K562 (cell line): ENCODE data around the gene CHST14. TPM values are rescaled to one million over a fixed set of nuclear protein-coding genes. Genes with fewer than 3 reads are reported as not detected.

Experiments
- CREM ChIP-seq: IDR thresholded peaks from 2 replicates; pipeline ENCODE4 v1.6.1; 2014; ENCODE audit warnings: antibody characterized with exemption, low read depth
- EGR1 ChIP-seq: fragments of 450-650 bp; conservative IDR thresholded peaks from 2 replicates; pipeline ENCODE4 v1.6.1; 2017; ENCODE audit warnings: mild to moderate bottlenecking
- HOMEZ ChIP-seq: fragments of 250-450 bp; sonication (Bioruptor Pico); IDR thresholded peaks from 2 replicates; pipeline ENCODE4 v1.4.0; 2020; ENCODE audit warnings: mild to moderate bottlenecking, moderate library complexity
- RBFOX2 ChIP-seq: fragments of 200-400 bp; formaldehyde crosslinking; IDR thresholded peaks from 2 replicates; pipeline ENCODE4 v1.6.1; 2017; ENCODE audit warnings: low read depth, mild to moderate bottlenecking, low read length, moderate library complexity
- ZBTB49 ChIP-seq: sonication (generic); formaldehyde crosslinking; IDR thresholded peaks from 2 replicates; pipeline ENCODE4 v1.8.0; 2022; ENCODE audit warnings: missing genetic modification reagents, mild to moderate bottlenecking, borderline replicate concordance
- ZNF77 ChIP-seq: fragments of 250-450 bp; sonication (Bioruptor Pico); IDR thresholded peaks from 2 replicates; pipeline ENCODE4 v1.5.0; 2020
- polyA plus RNA-seq, 8 experiments: library from polyadenylated mRNA; depleted of rRNA in 4 of 8; stranded (reverse) in 5 of 8; unstranded in 3 of 8; fragments of >200 nt; fragmentation: Nextera tagmentation in 2 of 8; fragmentation: Illumina TruSeq in 1 of 8; extraction: Ambion mirVana in 2 of 8; extraction: Trizol in 1 of 8; gene quantifications; 2 replicates each; pipeline versions ENCODE4 v1.2.1 to v1.2.3, GENCODE V29; 2011 to 2014; ENCODE audit warnings: inconsistent platforms in 1 of 8, missing spikeins in 1 of 8
- total RNA-seq, 7 experiments: library from RNA; depleted of rRNA in 6 of 7; stranded (reverse); fragments of >200 nt in 6 of 7; fragmentation: Illumina TruSeq in 2 of 7; extraction: Trizol in 2 of 7; gene quantifications; 2 replicates each; pipeline versions ENCODE4 v1.2.1 to v1.2.3, GENCODE V29; 2011 to 2021; ENCODE audit warnings: low replicate concordance in 1 of 7
- TF ChIP-seq, protein P1 (sequence below): fragments of 450-650 bp; IDR thresholded peaks from 2 replicates; pipeline ENCODE4 v1.6.1; 2016; ENCODE audit warnings: mild to moderate bottlenecking, moderate library complexity
- TF ChIP-seq, protein P2 (sequence below): fragments of 250-450 bp; sonication (Bioruptor Pico); IDR thresholded peaks from 2 replicates; pipeline ENCODE4 v1.4.0; 2020; ENCODE audit warnings: borderline replicate concordance

Gene CHST14
- total and polyA plus RNA-seq, 9 of the 15 experiments (the other 6 are each of a cell fraction or from before 2014, with no cell fraction given): 1.6 to 12.1 (median 4.5) TPM

GRCh38 chr15:40470423-40471104, at the start of gene CHST14 (continued):
- TF ChIP-seq, protein P1, sequence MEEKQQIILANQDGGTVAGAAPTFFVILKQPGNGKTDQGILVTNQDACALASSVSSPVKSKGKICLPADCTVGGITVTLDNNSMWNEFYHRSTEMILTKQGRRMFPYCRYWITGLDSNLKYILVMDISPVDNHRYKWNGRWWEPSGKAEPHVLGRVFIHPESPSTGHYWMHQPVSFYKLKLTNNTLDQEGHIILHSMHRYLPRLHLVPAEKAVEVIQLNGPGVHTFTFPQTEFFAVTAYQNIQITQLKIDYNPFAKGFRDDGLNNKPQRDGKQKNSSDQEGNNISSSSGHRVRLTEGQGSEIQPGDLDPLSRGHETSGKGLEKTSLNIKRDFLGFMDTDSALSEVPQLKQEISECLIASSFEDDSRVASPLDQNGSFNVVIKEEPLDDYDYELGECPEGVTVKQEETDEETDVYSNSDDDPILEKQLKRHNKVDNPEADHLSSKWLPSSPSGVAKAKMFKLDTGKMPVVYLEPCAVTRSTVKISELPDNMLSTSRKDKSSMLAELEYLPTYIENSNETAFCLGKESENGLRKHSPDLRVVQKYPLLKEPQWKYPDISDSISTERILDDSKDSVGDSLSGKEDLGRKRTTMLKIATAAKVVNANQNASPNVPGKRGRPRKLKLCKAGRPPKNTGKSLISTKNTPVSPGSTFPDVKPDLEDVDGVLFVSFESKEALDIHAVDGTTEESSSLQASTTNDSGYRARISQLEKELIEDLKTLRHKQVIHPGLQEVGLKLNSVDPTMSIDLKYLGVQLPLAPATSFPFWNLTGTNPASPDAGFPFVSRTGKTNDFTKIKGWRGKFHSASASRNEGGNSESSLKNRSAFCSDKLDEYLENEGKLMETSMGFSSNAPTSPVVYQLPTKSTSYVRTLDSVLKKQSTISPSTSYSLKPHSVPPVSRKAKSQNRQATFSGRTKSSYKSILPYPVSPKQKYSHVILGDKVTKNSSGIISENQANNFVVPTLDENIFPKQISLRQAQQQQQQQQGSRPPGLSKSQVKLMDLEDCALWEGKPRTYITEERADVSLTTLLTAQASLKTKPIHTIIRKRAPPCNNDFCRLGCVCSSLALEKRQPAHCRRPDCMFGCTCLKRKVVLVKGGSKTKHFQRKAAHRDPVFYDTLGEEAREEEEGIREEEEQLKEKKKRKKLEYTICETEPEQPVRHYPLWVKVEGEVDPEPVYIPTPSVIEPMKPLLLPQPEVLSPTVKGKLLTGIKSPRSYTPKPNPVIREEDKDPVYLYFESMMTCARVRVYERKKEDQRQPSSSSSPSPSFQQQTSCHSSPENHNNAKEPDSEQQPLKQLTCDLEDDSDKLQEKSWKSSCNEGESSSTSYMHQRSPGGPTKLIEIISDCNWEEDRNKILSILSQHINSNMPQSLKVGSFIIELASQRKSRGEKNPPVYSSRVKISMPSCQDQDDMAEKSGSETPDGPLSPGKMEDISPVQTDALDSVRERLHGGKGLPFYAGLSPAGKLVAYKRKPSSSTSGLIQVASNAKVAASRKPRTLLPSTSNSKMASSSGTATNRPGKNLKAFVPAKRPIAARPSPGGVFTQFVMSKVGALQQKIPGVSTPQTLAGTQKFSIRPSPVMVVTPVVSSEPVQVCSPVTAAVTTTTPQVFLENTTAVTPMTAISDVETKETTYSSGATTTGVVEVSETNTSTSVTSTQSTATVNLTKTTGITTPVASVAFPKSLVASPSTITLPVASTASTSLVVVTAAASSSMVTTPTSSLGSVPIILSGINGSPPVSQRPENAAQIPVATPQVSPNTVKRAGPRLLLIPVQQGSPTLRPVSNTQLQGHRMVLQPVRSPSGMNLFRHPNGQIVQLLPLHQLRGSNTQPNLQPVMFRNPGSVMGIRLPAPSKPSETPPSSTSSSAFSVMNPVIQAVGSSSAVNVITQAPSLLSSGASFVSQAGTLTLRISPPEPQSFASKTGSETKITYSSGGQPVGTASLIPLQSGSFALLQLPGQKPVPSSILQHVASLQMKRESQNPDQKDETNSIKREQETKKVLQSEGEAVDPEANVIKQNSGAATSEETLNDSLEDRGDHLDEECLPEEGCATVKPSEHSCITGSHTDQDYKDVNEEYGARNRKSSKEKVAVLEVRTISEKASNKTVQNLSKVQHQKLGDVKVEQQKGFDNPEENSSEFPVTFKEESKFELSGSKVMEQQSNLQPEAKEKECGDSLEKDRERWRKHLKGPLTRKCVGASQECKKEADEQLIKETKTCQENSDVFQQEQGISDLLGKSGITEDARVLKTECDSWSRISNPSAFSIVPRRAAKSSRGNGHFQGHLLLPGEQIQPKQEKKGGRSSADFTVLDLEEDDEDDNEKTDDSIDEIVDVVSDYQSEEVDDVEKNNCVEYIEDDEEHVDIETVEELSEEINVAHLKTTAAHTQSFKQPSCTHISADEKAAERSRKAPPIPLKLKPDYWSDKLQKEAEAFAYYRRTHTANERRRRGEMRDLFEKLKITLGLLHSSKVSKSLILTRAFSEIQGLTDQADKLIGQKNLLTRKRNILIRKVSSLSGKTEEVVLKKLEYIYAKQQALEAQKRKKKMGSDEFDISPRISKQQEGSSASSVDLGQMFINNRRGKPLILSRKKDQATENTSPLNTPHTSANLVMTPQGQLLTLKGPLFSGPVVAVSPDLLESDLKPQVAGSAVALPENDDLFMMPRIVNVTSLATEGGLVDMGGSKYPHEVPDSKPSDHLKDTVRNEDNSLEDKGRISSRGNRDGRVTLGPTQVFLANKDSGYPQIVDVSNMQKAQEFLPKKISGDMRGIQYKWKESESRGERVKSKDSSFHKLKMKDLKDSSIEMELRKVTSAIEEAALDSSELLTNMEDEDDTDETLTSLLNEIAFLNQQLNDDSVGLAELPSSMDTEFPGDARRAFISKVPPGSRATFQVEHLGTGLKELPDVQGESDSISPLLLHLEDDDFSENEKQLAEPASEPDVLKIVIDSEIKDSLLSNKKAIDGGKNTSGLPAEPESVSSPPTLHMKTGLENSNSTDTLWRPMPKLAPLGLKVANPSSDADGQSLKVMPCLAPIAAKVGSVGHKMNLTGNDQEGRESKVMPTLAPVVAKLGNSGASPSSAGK: peak; percentile 49; the same call in 1 of the 2 replicates
- TF ChIP-seq CREM: no peak
- no peak for TF ChIP-seq HOMEZ (CRISPR knock-in tag)
- TF ChIP-seq RBFOX2: no peak
- TF ChIP-seq, protein P2, sequence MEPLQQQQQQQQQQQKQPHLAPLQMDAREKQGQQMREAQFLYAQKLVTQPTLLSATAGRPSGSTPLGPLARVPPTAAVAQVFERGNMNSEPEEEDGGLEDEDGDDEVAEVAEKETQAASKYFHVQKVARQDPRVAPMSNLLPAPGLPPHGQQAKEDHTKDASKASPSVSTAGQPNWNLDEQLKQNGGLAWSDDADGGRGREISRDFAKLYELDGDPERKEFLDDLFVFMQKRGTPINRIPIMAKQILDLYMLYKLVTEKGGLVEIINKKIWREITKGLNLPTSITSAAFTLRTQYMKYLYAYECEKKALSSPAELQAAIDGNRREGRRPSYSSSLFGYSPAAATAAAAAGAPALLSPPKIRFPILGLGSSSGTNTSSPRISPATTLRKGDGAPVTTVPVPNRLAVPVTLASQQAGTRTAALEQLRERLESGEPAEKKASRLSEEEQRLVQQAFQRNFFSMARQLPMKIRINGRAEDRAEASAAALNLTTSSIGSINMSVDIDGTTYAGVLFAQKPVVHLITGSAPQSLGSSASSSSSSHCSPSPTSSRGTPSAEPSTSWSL (CRISPR knock-in tag): no peak
- TF ChIP-seq ZBTB49 (CRISPR knock-in tag): no peak
- 0 out of 2 replicates have a peak, but pooled peaks have one; percentile 4 for TF ChIP-seq EGR1
- no peak for TF ChIP-seq ZNF77 (CRISPR knock-in tag)
